ENCODE results near the gene LRGUK. TPM values are rescaled to one million over a fixed set of nuclear protein-coding genes. Genes with fewer than 3 reads are reported as not detected.
A peak's percentile ranks its signal among the peaks of the same experiment; 100 is the strongest.

LRGUK gene
- total RNA-seq, 2 donors from 2014 or later: 0.30 to 0.42 TPM

DNA sequence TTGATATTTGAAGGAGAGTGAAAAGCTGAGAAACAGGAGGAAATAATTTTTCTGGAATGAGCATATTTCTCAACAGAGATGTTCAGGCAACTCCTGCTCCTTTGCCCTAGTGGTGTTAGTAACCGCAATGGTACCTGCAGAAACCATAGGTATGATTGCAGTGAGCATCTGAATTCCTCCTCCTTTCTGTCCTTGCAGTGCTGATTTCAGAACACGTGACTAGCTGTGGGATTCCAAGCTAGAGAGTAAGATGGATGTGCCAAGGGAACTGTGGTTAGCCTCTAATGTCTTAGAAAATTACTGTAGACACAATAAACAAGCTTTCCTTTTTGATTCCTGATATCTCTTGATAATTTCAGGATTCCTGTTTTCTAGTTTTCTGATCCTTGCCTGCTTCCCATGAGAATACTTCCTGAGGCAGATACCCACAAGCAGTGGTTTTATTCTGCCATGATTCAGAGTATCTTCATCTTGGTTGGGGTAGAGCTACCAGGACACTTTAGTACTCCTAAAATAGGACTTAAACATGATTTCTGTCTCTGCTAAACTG is 27.5 kb downstream of the LRGUK start:
- Mint-ChIP-seq H3K4me3 (no peak overlapping the region), H3K4me1 (no peaks in the 10 kb centered on the region), H3K27me3 (peaks cover 3% of the 10 kb centered on the region), H3K36me3 (ENCODE audit: low read depth) (no peaks in the 10 kb centered on the region), H3K27ac (no peak overlapping the region), H3K9me3 (no peaks in the 10 kb centered on the region)
- ATAC-seq (replicated peaks): no peak

DNA sequence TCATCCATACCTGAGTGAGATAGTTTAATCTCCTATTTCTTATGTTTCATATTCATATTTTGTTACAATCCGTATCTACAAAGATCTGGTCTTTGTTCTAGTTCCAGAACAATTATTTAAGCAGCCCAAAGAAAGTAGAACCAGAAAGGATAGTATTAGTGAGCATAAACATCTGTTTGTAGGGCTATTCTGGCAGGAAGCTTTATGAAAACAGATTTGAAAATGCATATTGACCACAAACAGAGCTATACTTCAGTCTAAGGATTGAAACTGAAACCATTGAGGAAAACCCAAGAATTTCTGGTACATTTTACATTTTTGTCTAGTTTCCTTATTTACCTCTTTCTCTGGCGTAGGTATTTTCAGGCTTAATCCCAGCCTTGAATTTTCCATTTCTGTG is 28.1 kb downstream of the LRGUK start:
- H3K27me3 Mint-ChIP-seq: peaks cover 6% of the 10 kb centered on the region
- H3K4me3 Mint-ChIP-seq: no peak overlapping the region
- H3K4me1 Mint-ChIP-seq: no peaks in the 10 kb centered on the region
- no peaks in the 10 kb centered on the region for H3K36me3 Mint-ChIP-seq (ENCODE audit: low read depth)
- H3K9me3 Mint-ChIP-seq: no peaks in the 10 kb centered on the region
- H3K27ac Mint-ChIP-seq: no peak overlapping the region
- ATAC-seq (replicated peaks): no peak

DNA sequence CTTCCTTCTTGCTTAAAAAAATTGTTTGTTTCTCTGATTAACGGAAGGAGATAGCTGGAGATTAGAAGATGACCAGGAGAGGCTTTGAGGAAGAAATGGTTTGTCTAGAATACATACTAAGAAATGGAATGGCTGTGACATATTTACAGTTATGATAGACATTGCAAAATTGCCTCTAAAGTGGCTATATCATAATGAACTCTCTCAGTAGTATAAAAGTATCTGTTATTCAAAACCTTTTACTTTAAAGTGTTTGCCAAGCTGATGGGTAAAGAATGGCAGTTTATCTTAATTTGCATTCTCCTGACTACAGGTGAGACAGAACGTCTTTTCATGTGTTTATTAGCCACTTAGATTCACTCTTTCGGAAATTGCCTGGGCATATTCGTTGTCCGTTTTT is 28.7 kb downstream of the LRGUK start:
- no peaks in the 10 kb centered on the region for H3K4me1 Mint-ChIP-seq
- no peak for ATAC-seq (replicated peaks)
- H3K27me3 Mint-ChIP-seq: peaks cover 6% of the 10 kb centered on the region
- H3K27ac Mint-ChIP-seq: no peak overlapping the region
- no peaks in the 10 kb centered on the region for H3K36me3 Mint-ChIP-seq (ENCODE audit: low read depth)
- H3K4me3 Mint-ChIP-seq: no peak overlapping the region
- H3K9me3 Mint-ChIP-seq: no peaks in the 10 kb centered on the region

DNA sequence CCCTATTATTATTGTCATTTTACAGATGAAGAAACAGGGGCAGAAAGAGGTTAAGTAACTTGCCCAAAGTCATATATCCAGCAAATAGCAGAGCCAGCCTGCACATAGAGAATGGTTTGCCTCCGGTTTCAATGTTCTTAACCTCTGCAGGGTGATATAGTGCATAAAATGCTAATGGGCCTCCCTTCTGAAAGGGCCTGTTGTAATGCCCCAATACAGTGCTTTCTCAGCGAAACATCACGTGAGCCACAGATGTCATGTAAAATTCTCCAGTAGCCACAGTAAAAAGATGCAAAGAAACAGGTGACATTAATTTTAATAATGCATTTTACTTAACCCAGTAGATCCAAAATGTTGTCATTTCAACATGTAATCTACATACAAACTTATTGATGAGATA is 38.1 kb downstream of the LRGUK start:
- Mint-ChIP-seq H3K27me3 (peaks cover 4% of the 10 kb centered on the region), H3K9me3 (no peaks in the 10 kb centered on the region), H3K4me3 (no peak overlapping the region), H3K4me1 (no peaks in the 10 kb centered on the region), H3K27ac (no peak overlapping the region), H3K36me3 (ENCODE audit: low read depth) (no peaks in the 10 kb centered on the region)
- ATAC-seq (replicated peaks): no peak

GRCh38 chr7:134167250-134167649 is 40.1 kb downstream of the LRGUK start:
- no peak overlapping the region for H3K4me3 Mint-ChIP-seq
- no peaks in the 10 kb centered on the region for H3K36me3 Mint-ChIP-seq (ENCODE audit: low read depth)
- no peak overlapping the region for H3K27ac Mint-ChIP-seq
- no peaks in the 10 kb centered on the region for H3K4me1 Mint-ChIP-seq
- H3K9me3 Mint-ChIP-seq: no peaks in the 10 kb centered on the region
- peaks cover 4% of the 10 kb centered on the region for H3K27me3 Mint-ChIP-seq
- ATAC-seq (replicated peaks): no peak

- Mint-ChIP-seq H3K27me3 (peaks cover 4% of the 10 kb centered on the region), H3K4me3 (no peak overlapping the region), H3K27ac (no peak overlapping the region), H3K9me3 (no peaks in the 10 kb centered on the region), H3K4me1 (no peaks in the 10 kb centered on the region), H3K36me3 (ENCODE audit: low read depth) (no peaks in the 10 kb centered on the region)
- ATAC-seq (replicated peaks): no peak
Measured at GRCh38 chr7:134167841-134168240, 40.7 kb downstream of the LRGUK start.

DNA sequence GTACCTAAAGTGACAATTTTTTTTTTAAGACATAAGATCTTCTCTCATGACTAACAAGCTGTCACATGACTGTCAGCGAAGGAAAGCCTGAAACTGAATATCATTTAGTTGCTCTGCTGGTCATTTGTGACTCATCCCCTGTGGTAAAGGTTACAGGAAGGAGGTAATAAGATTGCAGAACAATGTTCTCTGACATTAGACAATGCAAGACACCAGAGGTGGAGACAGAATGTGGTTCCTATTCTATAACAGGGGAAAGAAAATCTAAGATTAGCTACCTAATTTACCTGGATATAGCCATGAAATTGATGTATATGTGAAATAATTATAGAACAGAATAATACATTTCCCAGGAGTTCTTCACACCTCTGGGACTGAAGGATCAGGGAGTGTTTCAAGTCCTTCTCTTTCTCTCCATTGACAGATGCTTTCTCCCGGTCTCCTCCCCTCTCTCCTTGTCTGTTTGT is 47.7 kb downstream of the LRGUK start:
- no peaks in the 10 kb centered on the region for H3K27me3 Mint-ChIP-seq
- no peaks in the 10 kb centered on the region for H3K36me3 Mint-ChIP-seq (ENCODE audit: low read depth)
- ATAC-seq (replicated peaks): peak; percentile 99
- no peak overlapping the region for H3K4me3 Mint-ChIP-seq
- no peaks in the 10 kb centered on the region for H3K9me3 Mint-ChIP-seq
- no peak overlapping the region for H3K27ac Mint-ChIP-seq
- H3K4me1 Mint-ChIP-seq: peaks cover 8% of the 10 kb centered on the region

GRCh38 chr7:134175334-134176036 is 48.3 kb downstream of the LRGUK start:
- ATAC-seq (replicated peaks): no peak
- no peak overlapping the region for H3K4me3 Mint-ChIP-seq
- peaks cover 8% of the 10 kb centered on the region for H3K4me1 Mint-ChIP-seq
- H3K9me3 Mint-ChIP-seq: no peaks in the 10 kb centered on the region
- H3K27ac Mint-ChIP-seq: no peak overlapping the region
- H3K27me3 Mint-ChIP-seq: no peaks in the 10 kb centered on the region
- H3K36me3 Mint-ChIP-seq (ENCODE audit: low read depth): no peaks in the 10 kb centered on the region

DNA sequence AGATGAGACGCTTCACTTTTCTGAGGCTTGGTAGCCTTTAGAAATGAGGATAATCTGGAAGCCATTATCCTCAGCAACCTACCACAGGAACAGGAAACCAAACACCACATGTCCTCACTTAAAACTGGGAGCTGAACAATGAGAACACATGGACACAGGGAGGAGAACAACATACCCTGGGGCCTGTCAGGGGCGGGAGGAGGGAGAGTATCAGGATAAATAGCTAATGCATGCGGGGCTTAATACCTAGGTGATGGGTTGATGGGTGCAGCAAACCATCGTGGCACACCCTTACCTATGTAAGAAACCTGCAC is 48.9 kb downstream of the LRGUK start:
- no peak overlapping the region for H3K27ac Mint-ChIP-seq
- H3K4me3 Mint-ChIP-seq: no peak overlapping the region
- H3K36me3 Mint-ChIP-seq (ENCODE audit: low read depth): no peaks in the 10 kb centered on the region
- H3K9me3 Mint-ChIP-seq: no peaks in the 10 kb centered on the region
- peaks cover 8% of the 10 kb centered on the region for H3K4me1 Mint-ChIP-seq
- no peak for ATAC-seq (replicated peaks)
- H3K27me3 Mint-ChIP-seq: no peaks in the 10 kb centered on the region

DNA sequence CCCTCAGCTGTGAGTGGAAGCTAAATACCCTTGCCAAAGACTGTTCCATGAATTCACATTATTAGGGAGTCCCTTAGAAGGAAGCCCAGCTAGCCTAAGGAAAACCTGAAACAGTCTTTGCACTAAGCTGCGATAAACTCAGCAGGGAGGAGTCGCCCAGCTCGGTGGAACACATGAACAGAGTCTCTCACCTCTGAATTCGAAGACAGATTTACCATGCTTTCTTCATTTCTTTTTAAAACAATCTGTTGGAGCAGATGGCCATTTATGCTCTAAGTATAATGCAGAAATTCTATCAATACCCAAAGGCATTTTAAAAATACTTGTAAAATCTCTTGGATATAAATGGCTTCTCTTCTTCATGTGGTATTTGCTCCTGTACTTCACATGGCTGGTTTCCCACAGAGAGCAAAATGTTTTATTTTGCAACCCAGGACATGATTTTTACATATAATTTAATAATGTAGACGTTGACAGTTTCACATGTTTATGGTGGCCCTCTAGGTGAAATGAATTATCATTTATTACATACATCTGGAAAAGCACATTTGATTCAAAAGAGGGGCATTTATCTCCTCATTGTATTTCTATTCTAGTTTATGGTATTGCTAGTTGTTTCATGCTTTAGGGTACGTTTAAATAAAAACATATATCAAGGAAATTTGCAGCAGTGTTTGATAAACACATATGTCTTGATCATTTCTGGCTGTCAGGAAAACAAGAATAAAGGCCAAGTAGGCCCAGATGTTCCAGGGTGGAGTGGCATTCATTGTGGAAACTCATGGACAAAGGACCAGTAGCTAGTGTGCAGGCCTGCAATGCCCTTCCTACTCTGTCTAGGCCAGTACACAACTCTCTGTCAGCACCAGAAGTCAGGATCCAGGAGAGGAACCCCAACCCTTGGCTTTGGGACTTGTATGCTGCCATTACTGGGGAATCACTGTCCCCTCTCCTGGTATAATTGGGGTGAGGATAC is 52.2 kb downstream of the LRGUK start:
- Mint-ChIP-seq H3K36me3 (ENCODE audit: low read depth) (no peaks in the 10 kb centered on the region), H3K27ac (no peak overlapping the region), H3K4me1 (peaks cover 8% of the 10 kb centered on the region), H3K9me3 (no peaks in the 10 kb centered on the region), H3K27me3 (no peaks in the 10 kb centered on the region), H3K4me3 (no peak overlapping the region)
- no peak for ATAC-seq (replicated peaks)

DNA sequence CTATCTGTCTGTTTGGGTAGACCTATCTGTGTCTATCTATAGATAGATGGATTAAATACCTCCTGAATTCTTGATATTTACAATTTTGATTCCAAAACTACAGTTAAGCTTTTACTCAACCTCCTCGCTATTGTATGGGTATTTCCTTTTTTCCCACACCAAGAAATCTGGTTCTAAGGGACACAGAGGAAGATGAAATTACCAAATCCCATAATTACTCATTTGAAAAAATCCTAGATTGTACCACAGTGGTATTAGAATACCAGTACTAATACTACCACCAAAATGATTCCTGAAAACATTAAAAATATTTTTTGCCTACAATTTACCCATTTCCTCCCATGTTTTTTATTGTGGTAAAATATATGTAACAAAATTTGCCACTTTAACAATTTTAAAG is 53.2 kb downstream of the LRGUK start:
- Mint-ChIP-seq H3K9me3 (no peaks in the 10 kb centered on the region), H3K36me3 (ENCODE audit: low read depth) (no peaks in the 10 kb centered on the region), H3K27ac (no peak overlapping the region), H3K27me3 (no peaks in the 10 kb centered on the region), H3K4me1 (no peaks in the 10 kb centered on the region), H3K4me3 (no peak overlapping the region)
- no peak for ATAC-seq (replicated peaks)

- no peak overlapping the region for H3K4me3 Mint-ChIP-seq
- no peaks in the 10 kb centered on the region for H3K9me3 Mint-ChIP-seq
- H3K4me1 Mint-ChIP-seq: no peaks in the 10 kb centered on the region
- no peaks in the 10 kb centered on the region for H3K27me3 Mint-ChIP-seq
- no peak overlapping the region for H3K27ac Mint-ChIP-seq
- ATAC-seq (replicated peaks): no peak
- no peaks in the 10 kb centered on the region for H3K36me3 Mint-ChIP-seq (ENCODE audit: low read depth)
Measured at GRCh38 chr7:134182078-134182477, 54.9 kb downstream of the LRGUK start.

- ATAC-seq (replicated peaks): no peak
- Mint-ChIP-seq H3K27ac (no peak overlapping the region), H3K4me3 (no peak overlapping the region), H3K36me3 (ENCODE audit: low read depth) (no peaks in the 10 kb centered on the region), H3K27me3 (peaks cover 3% of the 10 kb centered on the region), H3K4me1 (no peaks in the 10 kb centered on the region), H3K9me3 (no peaks in the 10 kb centered on the region)
Measured at GRCh38 chr7:134184767-134185166, 57.6 kb downstream of the LRGUK start.

DNA sequence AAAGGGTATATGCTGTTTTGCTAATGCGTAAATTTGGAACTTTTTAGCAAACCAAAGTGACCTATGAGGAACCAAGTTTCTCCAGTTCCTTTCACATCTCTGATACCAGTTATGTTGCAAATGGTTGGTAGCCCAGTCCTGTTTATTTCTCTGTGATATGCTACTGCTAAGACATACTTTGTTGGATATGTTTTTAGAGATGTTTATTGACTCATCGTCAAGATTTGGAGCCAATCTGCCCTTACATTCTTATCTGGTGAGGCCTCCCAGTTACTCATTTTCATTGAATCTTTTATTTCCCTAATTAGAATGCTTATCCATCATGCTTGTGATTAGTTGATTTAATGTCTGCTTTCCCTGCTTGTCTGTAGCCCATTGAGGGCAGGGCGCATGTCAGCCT is 58.9 kb downstream of the LRGUK start:
- Mint-ChIP-seq H3K27me3 (peaks cover 3% of the 10 kb centered on the region), H3K9me3 (no peaks in the 10 kb centered on the region), H3K4me3 (no peak overlapping the region), H3K27ac (no peak overlapping the region), H3K36me3 (ENCODE audit: low read depth) (no peaks in the 10 kb centered on the region), H3K4me1 (no peaks in the 10 kb centered on the region)
- ATAC-seq (replicated peaks): no peak

- ATAC-seq (replicated peaks): no peak
- H3K9me3 Mint-ChIP-seq: no peaks in the 10 kb centered on the region
- no peaks in the 10 kb centered on the region for H3K4me1 Mint-ChIP-seq
- H3K27me3 Mint-ChIP-seq: peaks cover 3% of the 10 kb centered on the region
- no peak overlapping the region for H3K4me3 Mint-ChIP-seq
- no peak overlapping the region for H3K27ac Mint-ChIP-seq
- no peaks in the 10 kb centered on the region for H3K36me3 Mint-ChIP-seq (ENCODE audit: low read depth)
Measured at GRCh38 chr7:134186801-134187200, 59.7 kb downstream of the LRGUK start.
